ENCODE measurements around the gene EPHA3.

GRCh38 chr3:89363171-89363570, 255.8 kb downstream of the EPHA3 start:
- TF ChIP-seq CTCF (IDR thresholded peaks at IDR 0.05) (no peak), POLR2A (IDR thresholded peaks at IDR 0.05) (no peak)

Measured in prostate gland (tissue), 2 donors.